Bone marrow (tissue), 2 donors: ENCODE data around the gene SLC22A23.
"Not testable (repeated sequence)": the region's sequence is repeated elsewhere in the genome, so short reads cannot be mapped to it uniquely, and the experiment has no call there.

Source experiments
- DNase-seq, 2 donors: peaks; one replicate each; lab custom pipeline; 2025; lab: John Stamatoyannopoulos, UW

SLC22A23 gene

DNA sequence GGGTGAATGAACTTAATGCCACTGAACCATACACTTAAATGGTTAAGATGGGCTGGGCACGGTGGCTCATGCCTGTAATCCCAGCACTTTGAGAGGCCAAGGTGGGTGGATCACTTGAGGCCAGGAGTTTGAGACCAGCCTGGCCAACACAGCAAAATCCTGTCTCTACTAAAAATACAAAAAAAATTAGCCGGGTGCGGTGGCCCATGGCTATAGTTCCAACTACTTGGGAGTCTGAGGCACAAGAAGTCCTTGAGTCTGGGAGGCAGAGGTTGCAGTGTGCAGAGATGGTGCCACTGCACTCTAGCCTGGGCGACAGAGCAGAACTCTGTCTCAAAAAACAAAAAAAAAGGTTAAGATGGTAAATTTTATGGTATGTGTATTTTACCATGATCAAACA is 71.7 kb downstream of the SLC22A23 start:
- not testable (repeated sequence) for DNase-seq

DNA sequence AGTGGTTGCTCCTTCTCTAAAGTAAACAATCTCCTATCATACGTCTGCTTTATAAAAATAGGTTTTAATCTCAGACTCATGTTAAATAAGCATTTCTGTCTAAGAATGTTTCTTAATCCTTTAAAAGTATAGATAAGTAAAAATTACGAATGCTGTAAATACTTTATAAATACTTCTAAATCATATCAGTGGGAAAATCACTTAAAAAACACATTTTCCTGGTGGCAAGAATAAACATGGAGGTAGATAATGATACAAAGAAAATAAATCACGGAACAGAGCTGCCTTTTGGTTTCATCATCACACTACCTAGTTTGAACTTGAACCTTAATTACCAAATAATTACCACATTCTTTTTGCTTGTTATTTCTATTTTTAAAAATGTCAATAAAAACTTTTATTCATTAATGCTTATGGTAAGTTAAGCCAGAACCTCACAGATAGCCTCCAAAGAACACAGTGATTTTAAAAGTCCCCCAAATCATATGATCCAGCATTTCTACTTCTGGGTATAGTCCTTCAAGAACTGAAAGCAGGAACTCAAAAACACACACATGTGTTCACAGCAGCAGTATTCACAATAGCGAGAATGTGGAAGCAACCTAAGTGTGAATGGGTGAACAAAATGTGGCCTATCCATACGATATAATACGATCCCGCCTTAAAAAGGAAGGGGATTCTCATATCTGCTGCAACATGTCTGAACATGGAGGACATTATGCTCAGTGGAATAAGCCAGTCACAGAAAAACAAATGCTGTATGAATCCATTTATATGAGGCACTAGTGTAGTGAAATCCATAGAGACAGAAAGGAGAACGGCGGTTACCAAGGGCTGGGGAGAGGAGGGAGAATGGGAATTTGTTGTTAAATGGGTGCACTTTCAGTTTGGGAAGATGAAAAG is 72.4 kb downstream of the SLC22A23 start:
- no peak for DNase-seq

DNA sequence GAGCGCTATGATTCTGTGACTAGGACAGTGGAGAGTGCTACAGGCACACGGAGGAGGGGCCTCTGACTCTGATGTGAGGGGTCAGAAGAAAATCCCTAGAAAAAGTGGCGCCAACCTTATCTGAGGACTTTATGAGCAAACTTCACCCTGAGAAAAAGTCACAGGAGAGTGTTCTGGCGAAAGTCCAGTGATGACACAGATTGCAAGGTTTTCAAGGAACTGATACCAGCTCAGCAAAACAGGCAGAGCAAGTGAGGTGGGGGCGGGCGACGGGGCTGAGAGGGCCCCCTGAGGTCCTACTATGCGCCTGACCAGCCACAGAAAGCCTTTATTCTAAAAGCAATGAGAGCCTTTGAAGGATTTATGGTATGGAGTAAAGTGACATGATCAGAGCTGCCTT is 73.3 kb downstream of the SLC22A23 start:
- no peak for DNase-seq

DNA sequence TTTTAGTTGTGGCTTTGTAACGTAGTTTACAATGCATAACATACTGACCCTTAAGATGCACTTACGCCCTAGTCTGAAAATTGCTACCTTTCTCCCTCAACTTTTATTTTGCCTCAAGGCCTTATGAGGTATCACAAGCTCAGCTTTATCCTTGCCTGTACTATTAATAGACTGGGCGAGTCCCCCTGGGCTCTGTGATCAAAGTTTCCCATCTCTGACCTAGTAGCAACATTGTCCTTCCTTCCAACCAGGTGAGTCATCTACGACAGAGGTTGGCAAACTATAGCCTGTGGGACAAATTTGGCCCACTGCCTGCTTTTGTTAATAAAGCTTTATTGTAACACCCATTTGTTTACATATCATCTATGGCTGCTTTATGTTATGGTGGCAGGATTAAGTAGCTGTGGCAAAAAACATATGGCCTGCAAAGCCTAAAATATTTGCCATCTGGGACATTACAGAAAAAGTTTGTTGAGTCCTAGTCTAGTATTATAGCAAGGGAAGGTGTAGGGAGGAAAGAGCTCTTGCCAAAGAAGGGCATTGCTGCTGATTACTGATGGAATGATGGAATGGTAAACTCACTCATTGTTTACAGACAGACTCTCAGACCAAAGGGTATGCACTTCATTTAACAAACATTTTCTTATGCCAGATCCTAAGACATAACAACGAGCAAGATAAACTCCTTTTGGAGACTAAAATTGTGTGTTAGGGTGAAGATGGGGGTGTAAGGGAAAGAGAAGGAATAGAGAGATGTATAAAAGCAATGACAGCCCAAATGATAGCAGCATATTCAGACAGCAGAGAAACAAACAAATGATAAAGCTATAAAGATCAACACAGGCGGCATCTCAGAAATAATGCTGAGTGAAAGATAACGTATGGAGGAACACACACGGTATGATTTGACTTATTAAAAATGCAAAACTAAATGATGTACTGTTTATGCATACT is 74.2 kb downstream of the SLC22A23 start:
- DNase-seq, result no peak

DNA sequence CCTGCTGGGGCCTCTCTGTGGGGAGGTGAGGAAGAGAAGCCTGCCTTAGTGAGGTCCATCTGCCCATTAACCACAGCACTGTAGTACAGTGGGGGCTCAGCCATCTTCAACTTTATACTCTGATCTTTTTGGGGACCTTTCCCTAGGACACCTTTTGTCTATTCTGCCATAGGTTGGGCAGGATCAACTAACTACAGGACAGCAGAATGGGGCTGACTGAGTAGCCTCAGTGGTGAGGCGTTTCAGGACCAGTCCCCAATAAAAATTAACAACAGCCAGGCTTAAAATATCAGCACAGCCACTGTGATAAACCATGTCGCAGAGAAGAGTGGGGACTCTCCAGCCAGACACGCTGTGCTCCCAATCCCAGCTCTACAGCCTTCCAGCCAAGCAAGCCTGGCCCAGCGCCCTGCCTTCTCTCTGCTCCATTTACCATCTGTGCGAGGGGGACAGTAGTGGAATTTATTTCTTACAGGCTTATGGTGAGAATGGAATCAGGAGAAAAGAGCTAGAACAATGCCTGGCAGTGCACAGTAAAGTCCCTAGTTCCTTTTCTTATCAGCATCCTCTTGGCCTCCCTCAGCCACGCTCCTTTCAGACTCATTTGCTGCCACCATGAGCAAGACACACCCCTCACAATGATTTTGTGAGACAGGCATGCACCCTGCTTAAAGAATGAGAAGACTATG is 75.5 kb downstream of the SLC22A23 start:
- no peak for DNase-seq

DNA sequence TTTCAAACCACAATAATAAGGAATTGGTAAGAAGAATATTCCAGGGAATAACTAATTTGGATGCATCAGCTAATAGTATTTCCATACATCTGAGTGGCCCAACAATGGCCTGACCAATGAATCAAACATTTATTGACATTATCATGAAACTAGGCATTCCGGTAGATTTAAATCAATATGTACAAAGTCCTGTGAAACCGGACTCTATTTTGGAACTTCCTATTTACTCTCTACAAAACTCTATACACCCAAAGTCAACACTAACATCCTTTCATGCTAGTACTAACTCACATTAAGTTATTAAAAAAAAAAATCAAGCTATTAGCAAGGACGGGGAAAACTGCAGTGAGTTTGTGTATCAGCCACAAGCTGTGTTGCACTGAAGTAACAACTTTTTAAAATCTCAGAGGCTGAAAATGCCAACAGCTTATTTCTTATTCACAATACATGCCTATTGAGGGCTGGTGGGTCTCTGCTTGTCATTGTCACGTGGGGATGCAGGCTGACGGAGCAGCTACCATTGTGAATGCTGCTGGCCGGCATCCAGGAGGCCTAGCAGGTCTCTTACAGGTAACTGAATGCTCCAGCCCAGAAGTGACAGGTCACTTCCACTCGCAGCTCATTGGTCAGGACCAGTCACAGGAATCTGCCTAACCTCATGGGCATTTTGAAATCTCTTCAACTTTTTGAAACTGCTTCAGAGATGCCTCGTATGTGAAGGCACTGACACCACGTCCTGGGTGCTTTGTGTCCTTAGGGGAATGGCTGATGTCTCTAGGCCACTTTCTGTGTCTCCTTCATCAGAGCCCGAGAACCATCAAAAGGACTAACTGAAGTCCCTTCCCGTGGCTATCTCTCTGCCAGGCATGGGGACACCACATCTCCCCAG is 76.3 kb downstream of the SLC22A23 start:
- no peak for DNase-seq

DNA sequence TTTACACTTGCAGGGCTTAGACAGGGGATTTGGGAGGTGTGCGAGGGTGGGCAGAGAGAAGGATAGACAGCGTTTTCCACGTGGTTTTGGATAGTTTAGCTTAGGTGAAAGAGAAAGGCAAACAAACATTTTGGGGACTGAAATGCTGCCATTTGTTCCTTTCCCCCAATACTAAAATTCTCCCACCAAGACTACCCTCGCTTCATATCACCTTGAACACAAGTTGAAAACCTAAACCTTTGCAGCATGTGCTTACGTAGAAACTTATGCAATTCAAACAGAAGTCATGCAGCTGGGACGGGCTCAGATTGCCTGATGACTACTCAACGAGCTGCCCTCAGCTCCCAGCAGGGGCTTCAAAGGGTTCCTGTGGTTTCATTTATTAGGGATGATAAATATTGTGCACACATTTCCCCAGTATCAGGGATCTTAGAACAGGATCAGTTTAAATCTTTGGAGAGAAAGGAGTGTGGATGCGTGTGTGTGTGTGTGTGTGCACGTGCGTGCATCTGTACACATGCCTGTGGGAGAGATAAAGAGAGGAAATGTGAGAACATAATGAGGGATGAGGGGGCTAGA is 77.3 kb downstream of the SLC22A23 start:
- no peak for DNase-seq

DNA sequence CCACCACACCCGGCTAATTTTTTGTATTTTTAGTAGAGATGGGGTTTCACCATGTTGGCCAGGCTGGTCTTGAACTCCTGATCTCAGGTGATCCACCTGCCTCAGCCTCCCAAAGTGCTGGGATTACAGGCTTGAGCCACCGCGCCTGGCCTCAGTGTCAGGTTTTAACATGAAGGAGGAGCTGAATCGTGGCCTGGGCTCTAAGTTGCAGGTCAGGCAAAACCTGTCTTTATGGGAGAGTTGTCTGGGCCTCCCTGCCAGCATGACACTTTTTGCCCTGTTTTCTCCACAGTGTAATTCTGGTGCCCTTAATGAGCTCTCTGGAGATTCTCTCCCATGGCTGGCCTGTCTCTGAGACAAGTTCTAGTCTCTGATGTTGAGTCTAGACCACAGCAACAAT is 78.0 kb downstream of the SLC22A23 start:
- not testable (repeated sequence) for DNase-seq

DNA sequence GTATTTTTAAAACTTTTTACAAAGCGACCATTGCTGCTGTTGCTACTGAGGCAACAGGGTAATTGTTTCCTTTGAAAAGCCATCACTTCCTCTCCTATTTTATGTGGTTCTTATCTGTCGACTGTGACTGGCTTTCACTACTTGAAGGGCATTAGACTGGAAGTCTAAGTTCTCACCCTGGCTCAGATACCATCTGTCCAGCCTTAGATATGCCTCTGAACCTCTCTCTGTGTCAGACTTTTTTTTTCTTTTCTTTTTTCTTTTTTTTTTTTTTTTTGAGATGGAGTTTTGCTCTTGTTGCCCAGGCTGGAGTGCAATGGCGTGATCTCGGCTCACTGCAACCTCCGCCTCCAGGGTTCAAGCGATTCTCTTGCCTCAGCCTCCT is 78.5 kb downstream of the SLC22A23 start:
- not testable (repeated sequence) for DNase-seq

DNA sequence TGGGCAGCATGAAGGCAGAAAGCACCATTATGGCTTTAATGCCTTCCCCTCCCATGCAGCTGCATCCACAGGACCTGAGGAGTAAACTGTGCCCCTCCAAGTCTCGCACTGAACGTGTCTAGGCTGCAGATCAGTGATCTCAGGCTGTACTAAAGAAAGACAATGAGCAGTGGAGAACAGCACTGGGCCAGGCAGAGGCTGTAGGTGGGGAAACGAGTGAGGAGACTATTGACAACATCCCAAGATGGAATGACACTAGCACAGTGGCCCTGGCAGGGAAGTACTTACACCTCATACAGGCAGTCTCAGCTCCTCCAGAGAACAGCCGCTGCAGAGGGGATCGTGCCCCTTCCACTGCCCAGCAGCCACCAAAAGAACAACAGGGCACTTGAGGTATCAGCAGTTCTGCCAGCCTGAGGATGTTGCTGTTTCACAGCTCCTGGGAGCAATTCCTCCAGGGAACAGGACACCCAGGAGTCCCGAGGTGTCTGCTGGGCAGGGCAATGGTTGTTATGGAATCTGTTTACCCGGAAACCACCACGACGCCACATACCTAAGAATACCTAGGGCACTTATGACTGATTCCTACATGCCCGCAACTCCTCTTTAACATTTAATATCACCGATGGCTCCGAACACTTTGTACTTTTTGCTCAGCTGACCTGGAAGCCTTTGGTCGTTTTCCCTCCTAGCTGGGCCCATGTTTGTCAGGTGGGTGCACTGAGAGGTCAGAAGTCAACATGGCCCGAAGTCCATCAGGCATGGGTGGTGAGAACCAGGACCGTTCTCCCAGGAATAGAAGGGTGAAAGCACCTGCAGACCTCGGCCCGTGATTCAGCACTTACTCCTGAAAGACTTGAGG is 79.1 kb downstream of the SLC22A23 start:
- DNase-seq, result no peak

DNA sequence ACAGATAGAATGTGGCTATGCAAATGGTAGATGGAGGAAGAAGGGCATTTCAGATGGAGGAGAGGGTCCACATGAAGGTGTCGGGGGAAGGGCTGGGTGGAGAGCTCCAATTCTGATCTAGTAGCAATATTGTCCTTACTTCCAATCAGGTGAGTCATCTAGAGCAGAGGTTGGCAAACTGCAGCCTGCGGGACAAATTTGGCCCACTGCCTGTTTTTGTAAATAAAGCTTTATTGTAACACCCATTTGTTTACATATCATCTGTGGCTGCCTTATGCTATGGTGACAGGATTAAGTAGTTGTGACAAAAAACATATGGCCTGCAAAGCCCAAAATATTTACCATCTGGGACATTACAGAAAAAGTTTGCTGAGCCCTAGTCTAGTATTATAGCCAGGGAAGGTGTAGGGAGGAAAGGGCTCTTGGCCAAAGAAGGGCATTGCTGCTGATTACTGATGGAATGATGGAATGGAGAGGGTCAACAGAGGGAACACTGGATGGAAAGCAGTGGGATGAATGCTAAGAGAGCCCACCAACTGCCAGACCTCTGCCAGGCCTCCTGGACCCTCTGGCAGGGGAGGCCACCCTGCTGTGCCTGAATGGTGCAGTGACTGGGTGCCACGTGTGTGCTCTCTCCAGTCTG is 79.8 kb downstream of the SLC22A23 start:
- DNase-seq, result no peak

DNA sequence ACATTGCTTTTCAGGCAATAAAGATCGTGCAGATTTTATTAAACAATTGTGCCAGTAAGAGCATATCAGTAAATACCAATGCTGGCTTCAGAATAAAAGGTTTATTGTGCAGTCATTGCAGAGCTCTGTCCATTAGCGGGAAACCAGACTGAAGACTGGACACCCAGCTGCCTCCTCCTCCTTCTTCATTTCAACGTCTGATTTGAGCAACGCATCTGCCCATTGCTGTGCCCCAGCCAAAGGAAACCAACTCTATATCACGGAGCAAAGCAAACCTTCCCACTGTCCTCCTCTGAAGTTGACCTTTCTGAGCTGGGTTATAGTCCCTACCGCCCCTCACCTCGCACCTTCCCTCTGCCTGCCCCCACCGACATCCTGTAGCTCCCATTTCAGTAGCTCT is 80.8 kb downstream of the SLC22A23 start:
- DNase-seq, result no peak

DNA sequence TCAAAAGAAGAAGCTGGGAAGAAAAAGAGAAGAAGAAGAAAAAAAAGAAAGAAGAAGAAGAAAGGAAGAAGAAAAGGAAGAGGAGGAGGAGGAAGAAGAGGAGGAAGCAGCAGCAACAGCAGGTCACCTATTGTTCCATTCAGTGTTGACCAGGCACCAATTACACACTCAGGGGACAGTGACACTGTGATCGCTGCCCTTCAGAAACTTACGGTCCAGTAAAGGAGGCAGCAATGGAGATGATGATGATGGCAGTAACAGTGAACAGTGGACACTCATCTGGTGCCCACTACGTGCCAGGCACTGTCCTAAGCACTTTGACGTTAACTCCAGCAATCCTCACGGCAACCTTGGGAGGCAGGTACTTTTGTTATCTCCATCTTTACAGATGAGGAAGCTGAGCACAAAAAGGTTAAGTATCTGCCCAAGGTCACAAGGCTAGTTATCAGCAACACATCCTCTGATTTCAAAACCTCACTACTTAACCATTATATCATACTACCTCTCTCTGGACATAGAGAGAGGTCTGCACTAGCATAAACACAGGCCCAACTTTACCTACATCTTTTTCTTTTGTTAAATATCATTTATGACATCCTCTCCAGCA is 83.2 kb downstream of the SLC22A23 start:
- no peak for DNase-seq

DNA sequence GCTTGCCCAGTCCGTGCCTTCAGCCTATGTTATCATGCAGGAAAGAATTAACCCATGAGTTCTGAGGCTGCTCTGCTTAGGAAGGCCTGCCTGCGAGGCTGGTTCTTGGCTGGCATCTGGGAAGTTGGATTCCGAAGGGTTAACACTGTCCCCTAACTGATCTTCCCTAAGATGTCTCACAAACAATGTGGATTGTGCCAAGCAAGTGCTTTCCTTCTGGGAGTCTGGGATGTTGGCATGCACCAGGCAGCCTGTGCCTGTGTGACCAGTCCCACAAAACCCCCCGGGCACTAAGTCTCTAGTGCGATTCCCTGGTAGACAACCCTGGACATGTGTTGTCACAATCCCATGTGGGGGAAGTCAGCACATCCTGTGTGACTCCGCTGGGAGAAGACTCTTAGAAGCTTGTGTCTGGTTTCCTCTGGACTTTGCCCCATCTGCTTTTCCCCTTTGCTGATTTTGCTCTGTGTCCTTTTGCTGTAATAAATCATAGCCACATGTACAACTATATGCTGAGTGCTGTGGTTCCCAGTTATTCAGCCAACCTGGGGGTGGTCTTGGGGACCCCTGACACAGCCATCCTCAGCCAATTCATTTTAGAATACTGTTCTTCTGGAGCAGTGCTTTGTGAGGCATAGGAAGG is 83.8 kb downstream of the SLC22A23 start:
- DNase-seq, result no peak

DNA sequence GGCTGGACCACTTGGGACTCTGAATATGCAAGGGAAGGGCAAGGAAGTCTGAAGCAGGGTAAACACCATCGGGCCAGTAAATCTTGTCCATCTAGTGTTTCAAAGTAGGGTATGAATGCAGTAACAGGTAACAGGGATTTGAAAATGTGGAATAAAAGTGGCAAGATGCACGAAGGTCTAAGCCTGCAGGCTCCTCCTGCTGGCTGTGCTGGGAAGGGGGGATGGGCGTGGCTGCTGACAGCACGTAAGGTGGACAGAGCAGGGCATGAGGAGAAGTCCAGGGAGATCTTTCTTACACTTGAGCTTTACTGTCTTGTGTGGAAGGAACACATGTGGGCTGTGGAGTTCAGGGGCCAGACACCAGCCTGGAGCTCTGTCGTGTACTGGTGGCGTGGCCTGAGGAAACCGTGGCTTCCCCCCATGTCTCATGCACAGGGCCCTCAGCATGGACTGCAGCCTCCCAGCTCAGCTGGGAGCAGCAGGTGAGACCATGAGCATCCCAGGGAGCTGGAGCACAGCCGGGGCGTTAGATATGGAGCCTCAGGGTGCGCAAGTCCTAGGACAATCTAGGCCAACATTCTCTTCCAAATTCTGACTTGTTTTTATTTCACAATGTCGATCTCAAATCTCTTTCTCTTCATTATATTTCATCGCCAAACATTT is 84.5 kb downstream of the SLC22A23 start:
- no peak for DNase-seq

DNA sequence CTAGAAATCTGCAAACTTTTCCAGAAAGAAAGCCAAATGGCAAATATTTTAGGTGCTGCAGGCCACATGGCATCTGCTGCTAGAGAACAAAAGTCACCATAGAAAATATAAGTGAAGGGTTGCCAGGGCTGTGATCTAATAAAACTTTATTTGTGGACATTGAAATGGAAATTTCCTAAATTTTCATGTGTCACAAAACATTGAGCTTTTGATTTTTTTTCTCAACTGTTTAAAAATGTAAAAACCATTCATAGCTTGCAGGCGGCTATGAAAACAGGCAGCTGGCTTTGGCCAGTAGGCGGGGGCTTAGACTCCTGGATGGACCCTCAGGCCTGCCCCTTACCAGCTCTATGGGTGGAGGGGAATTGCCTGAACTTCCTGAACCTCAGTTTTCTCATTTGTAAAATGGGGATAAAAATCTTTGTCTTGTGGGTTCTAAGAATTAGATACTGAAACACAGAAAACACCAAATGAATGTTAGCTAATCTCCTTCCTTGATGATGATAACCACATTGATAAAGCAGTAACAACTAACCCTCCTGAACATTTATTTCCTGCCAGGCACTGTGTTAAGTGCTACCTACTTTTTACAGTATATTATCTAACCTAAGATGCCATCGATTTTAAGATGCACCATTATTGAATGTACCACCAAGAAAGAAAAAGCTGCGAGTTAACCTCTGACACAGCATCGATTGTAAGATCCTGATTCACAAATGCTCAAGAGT is 85.5 kb downstream of the SLC22A23 start:
- no peak for DNase-seq
